ENCODE results near the gene SHB.

DNA sequence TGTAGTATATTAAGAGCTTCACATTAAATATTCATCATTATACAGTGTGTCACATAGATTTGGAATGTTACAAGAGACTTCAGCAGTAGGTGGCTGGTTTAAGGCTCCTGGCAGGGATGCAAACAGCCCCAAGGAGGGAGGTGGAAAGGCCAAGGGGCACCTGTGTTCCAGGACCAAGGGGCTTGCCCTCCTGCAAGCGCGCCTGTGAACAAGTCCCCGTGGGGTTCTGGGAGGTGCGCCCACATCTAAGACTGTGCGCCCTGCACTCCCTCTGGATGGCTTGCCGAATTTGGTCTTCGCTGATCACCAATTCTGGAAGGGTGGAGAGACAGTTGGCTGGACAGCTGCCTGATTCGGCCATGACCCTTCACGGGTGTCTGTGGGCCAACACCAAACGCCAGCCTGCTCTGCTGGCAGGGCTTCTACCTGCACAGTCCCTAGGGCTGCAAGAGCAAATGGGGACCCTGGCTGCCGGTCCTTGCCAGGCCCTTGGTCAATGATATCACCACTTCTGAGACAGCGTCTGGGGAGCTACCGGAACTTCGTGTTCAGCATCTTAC, 153.0 kb downstream of the SHB start:
- TF ChIP-seq, protein P1, sequence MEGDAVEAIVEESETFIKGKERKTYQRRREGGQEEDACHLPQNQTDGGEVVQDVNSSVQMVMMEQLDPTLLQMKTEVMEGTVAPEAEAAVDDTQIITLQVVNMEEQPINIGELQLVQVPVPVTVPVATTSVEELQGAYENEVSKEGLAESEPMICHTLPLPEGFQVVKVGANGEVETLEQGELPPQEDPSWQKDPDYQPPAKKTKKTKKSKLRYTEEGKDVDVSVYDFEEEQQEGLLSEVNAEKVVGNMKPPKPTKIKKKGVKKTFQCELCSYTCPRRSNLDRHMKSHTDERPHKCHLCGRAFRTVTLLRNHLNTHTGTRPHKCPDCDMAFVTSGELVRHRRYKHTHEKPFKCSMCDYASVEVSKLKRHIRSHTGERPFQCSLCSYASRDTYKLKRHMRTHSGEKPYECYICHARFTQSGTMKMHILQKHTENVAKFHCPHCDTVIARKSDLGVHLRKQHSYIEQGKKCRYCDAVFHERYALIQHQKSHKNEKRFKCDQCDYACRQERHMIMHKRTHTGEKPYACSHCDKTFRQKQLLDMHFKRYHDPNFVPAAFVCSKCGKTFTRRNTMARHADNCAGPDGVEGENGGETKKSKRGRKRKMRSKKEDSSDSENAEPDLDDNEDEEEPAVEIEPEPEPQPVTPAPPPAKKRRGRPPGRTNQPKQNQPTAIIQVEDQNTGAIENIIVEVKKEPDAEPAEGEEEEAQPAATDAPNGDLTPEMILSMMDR (IDR thresholded peaks at IDR 0.05) = no peak
- no peak for TF ChIP-seq POLR2A (IDR thresholded peaks at IDR 0.05)
- no peak for TF ChIP-seq EP300 (IDR thresholded peaks at IDR 0.05)
